HG02763 (cell line): Measurements from ENCODE around the gene ZAP70.

ENCODE experiments used
- ATAC-seq: cut with Tn5 transposase; IDR thresholded peaks from one replicate; pipeline ENCODE4 v1.9.1; 2021; ENCODE audit warnings: mild to moderate bottlenecking, moderate library complexity; ENCODE audit not compliant: unreplicated experiment

The ZAP70 gene

GRCh38 chr2:97715951-97716694, 2.7 kb downstream of the ZAP70 start:
- no peak for ATAC-seq

GRCh38 chr2:97716695-97717612, 3.6 kb downstream of the ZAP70 start:
- ATAC-seq = no peak

GRCh38 chr2:97717613-97717995, 4.2 kb downstream of the ZAP70 start:
- ATAC-seq = no peak

DNA sequence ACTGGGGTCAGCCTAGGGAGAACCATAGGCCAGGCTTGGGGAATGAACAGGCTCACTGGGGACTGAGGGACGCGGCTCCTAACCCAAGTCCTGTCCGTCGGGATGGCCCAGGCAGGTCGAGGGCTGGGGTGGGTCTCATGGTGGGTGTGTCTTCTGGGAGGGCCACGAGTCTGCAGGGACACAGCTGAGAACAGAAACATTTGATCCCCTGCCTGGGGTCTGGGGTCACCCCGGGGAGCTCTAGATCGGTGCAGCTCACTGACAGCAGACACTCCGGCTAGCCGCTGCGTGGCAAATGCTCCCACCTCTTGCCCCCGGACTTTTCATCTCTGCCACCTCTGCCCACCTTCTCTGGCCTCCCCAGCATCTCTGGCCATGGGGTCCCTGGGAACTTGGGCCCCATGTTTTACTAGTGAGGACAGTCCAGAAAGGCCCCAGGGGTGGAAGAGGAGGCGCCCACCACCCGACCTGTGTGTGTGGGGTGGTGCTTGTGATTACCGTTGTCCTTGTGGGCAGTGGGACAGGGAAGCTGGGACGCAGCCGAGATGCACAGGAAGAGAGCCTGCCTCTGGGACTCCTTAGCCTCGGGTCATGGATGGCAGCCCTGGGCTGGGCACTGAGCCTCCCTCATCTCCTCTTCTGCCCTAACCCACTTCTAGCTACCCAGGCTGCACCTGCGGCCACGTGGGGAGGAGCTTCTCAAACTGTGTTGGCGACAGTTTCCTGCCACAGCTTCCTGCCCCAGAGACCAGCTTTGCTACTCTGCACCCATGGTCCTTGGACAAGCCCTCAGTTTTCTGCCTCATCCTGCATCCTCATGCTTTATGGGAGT, 4.9 kb downstream of the ZAP70 start:
- peak; percentile 70 for ATAC-seq

- no peak for ATAC-seq
Measured at GRCh38 chr2:97718942-97719341, 5.6 kb downstream of the ZAP70 start.

GRCh38 chr2:97719362-97720155, 6.2 kb downstream of the ZAP70 start:
- no peak for ATAC-seq

- ATAC-seq = no peak
Measured at GRCh38 chr2:97720746-97721145, 7.4 kb downstream of the ZAP70 start.

- ATAC-seq = no peak
Measured at GRCh38 chr2:97722227-97722626, 8.9 kb downstream of the ZAP70 start.

DNA sequence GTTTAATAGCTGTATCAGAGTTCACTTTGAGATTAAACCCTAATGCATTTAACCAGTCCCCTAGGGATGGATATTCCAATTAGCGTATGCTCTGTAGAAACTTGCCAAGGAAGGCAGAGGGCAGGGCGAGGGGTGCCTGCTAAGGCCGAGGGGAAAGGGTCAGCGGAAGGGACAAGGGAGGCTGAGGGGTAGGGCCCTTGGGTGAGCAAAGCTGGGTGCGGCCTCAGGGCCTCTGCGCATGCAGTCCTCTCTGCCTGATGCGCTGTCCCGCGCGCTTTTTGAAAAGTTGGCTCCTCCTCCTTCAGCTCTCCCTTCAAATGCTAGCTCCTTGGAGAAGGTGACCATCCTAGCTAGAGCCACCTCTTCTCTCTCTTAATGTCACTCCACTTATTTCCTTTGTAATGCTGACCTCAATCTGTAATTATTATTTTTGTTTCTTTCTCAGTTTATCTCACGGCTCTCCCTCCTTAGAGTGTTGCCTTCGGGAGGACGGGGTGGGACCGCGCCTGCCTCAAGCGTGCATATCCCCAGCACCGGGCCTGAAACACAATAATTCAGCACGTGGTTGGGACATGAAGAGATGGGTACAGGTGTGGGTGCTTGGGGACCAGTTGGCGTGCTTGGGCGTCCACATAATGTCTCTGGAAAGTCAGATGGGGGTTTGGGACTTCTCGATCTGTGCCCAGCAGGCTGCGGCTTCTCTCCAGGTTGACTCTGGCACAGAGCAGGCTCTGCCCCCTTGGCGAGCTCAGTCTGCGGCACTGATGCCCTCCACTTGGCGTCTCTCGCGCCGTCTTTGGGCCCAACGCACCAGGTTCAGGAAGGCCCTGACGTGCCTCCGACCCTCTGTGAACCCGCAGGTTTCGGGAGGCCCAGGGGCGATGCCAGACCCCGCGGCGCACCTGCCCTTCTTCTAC, 10.0 kb downstream of the ZAP70 start:
- no peak for ATAC-seq

- no peak for ATAC-seq
Measured at GRCh38 chr2:97724073-97724410, 10.7 kb downstream of the ZAP70 start.

DNA sequence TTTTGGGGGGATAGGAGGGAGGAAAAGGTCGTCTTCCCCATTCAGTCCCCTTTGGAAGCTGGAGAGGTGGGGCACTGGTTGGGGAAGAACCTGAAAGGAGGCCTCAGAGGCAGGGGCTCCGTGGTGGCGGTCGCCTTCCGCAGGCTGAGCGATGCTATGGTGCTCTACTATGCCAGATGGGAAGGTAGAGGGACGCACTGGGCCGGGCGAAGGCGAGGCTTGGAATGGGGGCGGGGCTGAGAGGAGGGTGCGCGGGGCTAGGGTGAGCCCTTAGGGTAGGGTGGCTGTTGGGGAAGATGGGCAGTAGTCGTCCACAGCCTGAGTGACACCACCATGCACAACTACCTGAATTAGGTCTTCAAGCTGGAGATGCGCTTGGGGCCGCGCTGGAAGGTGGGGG, 11.1 kb downstream of the ZAP70 start:
- ATAC-seq = no peak

DNA sequence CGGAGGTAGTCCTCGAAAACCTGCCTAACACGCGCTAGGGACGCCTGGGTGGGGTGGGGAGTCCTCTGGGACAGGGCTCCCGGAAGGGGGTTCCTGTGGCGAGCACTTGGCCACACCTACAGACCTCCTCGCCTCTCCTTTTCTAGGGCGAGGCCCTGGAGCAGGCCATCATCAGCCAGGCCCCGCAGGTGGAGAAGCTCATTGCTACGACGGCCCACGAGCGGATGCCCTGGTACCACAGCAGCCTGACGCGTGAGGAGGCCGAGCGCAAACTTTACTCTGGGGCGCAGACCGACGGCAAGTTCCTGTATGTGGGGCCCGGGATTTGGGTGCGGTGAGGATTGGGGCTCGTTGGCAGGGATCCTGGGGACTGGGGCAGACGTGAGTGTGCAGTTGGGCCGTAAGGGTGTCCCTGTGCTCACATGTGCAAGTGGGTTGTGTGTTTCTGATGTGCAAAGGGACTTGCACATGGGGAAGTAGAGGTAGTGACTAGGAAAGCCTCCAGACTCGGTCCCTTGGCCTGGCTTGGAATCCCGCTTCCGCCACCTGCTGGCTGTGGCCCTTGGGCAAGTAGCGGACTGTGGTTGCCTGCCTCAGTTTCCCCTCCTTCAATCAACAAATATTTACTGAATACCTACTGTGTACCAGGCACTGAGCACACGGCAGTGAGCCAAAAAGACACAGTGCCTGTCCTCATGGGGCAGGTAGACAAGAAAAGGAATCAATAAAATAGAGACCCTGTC, 11.7 kb downstream of the ZAP70 start:
- no peak for ATAC-seq

- no peak for ATAC-seq
Measured at GRCh38 chr2:97726261-97727064, 13.1 kb downstream of the ZAP70 start.

DNA sequence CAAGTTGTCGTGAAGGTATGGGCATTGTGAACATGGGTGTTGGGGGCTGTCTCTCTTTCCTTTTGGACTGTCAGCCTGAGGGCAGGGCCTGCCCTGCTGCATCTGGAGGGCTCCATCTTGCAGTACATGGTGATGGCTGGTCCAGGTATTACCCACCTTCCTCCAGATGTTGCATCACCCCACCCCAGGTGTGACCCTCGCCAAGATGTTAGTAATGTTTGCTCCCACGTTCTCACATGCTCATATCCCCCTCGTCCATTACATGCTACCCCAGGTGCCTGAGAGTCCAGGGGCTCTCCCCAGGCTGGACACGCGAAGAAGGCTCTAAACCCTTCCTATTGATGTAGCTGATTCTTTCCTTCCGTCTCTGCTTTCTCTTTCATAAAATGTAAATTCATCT, 13.9 kb downstream of the ZAP70 start:
- ATAC-seq = no peak

GRCh38 chr2:97728091-97728731, 14.8 kb downstream of the ZAP70 start:
- no peak for ATAC-seq

GRCh38 chr2:97730245-97730644, 16.9 kb downstream of the ZAP70 start:
- ATAC-seq = no peak

DNA sequence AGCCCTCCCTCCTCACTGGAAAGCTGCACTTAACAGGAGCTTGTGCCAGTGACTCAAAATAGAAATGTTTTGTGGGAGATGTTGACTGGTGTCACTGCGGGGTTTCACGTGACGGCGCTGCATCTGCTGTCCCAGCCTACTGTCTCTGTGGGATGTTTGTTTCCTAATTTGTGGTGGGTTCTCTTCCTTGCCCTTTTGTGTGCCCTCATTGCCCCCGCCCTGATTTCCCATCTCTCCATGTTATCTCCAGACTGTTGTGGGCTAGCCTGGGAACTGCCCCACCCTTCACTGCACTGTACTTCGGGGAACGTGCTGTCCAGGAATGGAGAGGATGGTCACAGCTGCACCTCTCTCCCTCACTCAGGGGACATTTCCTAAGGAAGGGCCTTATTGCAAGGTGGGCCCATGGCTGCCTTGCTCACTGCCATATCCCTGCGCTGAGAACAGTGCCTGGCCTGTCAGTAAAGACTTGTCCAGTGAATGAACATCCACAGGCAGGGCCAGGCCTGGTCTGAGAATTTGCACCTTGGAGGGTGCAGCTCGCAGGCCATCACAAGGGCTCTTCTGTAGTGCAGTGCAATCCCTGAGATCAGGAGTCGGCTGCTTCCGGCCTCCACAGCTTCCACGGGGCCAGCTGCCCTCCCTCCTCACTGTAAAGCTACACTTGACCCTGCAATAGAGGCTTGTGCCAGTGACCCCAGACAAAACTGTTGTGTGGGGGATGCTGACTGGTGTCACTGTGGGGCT, 18.1 kb downstream of the ZAP70 start:
- no peak for ATAC-seq
